HG02973 (cell line): ENCODE measurements around the gene TRIM34.
"Not testable (repeated sequence)": the region's sequence is repeated elsewhere in the genome, so short reads cannot be mapped to it uniquely, and the experiment has no call there.

Experiments used
- ATAC-seq: cut with Tn5 transposase; IDR thresholded peaks from one replicate; pipeline ENCODE4 v1.9.1; 2021; ENCODE audit warnings: moderate library complexity; ENCODE audit not compliant: unreplicated experiment

The TRIM34 gene, protein sequence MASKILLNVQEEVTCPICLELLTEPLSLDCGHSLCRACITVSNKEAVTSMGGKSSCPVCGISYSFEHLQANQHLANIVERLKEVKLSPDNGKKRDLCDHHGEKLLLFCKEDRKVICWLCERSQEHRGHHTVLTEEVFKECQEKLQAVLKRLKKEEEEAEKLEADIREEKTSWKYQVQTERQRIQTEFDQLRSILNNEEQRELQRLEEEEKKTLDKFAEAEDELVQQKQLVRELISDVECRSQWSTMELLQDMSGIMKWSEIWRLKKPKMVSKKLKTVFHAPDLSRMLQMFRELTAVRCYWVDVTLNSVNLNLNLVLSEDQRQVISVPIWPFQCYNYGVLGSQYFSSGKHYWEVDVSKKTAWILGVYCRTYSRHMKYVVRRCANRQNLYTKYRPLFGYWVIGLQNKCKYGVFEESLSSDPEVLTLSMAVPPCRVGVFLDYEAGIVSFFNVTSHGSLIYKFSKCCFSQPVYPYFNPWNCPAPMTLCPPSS

DNA sequence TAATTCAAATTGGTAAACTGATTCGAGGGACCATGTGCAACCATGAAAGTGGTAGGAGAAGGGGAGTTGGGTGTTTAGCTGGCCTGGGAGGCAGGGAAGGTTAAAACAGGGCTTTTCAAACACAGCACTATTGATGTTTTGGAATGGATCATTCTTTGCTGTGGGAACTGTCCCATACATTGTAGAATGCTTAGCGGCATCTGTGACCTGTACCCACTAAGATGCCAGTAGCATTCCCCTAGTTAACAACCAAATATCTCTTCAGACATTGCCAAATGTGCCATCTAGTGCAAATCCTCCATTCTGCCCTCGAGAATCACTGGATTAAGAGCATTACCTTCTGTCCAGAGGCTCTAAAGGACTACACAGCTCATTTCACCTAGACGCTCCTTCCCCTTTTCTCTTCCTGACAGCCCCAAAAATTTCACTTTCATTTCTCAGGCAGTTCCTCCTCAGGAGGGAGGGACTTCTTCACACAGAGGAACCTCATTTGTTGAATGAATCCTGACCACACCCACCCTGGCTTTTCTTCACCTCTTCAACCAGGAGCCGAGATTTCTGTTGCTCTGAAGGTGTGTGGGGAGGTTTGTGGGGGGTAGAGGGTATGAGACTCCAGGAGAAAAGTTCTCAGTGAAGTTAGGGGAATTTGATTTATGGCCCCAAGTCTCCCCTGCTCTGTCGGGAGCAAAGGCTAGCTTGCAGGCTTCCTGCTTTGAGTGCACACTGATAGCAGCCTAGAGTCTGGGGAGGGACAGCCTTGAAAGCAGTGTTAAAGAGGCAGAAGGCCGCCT is at the start of gene TRIM34:
TRIM34 (plus strand) TSS at position 513 of the 791 bp plus-strand sequence. CDS start 7,331 bp downstream, outside the sequence.
- ATAC-seq, result peak; percentile 98

DNA sequence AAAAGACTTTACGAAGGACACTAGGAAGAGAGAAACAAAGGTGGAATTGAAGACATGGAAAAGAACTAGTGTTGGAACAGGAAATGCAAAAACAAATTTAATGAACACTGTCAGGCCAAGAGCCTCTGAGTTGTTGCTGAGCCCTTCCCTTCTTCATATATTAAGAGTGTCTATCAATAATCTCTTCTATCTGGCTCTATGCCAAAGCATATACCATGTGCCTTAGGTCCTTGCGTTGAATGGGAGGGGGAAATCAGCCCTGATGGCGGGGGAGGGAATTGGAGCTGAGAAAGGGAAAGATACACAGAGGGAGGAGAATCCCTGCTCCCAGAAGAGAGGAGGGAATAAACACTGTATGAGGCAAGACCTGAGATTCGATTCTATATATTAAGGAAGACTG is 49.6 kb upstream of the TRIM34 start:
- ATAC-seq, result no peak

DNA sequence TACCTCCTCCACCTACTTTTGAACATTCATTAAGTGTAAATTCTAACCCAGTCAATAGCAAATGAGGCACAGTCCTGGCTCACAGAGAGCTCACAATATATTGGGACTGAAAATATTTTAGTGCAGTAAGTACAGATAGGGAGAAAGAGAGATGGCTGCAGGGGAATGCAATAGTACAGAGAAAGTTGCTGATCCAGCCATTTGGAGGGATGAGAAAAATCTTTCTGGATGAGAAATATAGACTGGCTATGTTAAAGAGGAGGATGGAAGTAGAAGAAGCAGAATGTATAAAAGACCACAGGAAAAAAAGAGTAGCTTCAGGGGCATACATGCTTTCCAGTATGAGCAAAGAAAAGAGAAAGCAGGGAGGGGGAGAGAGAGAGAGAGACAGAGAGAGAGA is 47.7 kb upstream of the TRIM34 start:
- ATAC-seq, result no peak

DNA sequence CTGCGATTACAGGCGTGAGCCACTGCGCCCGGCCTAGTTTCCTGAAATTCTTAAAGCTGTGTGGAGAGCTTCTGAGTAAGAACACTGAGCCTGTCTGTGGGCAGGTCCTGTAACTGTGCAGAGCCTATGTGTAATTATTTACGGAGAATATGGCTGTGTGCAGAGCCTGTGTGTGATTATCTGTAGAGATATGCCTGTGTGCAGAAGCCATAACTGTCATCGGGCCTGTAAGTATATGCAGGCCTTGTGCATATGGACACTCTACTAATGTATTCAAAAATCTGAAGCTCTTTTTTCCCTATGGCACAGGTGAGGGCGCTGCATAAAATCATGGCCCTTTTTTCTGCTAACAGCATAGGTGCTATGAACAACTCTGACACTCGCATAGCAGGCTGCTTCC is 44.2 kb upstream of the TRIM34 start, which contains the start of gene OR52B6:
OR52B6 (plus strand) TSS at position 301 of the 400 bp plus-strand sequence; CDS start at position 301, 0 bp downstream.
- no peak for ATAC-seq

DNA sequence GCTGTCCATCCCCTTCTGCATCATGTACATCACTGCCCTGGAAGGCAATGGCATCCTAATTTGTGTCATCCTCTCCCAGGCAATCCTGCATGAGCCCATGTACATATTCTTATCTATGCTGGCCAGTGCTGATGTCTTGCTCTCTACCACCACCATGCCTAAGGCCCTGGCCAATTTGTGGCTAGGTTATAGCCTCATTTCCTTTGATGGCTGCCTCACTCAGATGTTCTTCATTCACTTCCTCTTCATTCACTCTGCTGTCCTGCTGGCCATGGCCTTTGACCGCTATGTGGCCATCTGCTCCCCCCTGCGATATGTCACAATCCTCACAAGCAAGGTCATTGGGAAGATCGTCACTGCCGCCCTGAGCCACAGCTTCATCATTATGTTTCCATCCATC is 43.8 kb upstream of the TRIM34 start:
- ATAC-seq, result no peak

DNA sequence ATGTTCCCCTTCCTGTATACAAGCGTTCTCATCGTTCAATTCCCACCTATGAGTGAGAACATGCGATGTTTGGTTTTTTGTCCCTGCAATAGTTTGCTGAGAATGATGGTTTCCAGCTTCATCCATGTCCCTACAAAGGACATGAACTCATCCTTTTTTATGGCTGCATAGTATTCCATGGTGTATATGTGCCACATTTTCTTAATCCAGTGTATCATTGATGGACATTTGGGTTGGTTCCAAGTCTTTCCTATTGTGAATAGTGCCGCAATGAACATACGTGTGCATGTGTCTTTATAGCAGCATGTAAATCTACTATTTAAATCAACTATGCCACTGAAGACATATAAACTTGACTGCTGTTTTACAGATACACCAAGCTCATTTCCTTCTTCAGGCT is 40.3 kb upstream of the TRIM34 start:
- ATAC-seq, result not testable (repeated sequence)

DNA sequence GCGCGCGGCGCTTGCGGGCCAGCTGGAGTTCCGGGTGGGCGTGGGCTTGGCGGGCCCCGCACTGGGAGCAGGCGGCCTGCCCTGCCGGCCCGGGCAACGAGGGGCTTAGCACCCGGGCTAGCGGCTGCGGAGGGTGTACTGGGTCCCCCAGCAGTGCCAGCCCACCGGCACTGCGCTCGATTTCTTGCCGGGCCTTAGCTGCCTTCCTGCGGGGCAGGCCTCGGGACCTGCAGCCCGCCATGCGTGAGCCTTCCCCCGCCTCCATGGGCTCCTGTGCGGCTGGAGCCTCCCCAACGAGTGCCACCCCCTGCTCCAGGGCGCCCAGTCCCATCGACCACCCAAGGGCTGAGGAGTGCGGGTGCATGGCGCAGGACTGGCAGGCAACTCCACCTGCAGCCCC is 34.9 kb upstream of the TRIM34 start:
- ATAC-seq, result not testable (repeated sequence)

DNA sequence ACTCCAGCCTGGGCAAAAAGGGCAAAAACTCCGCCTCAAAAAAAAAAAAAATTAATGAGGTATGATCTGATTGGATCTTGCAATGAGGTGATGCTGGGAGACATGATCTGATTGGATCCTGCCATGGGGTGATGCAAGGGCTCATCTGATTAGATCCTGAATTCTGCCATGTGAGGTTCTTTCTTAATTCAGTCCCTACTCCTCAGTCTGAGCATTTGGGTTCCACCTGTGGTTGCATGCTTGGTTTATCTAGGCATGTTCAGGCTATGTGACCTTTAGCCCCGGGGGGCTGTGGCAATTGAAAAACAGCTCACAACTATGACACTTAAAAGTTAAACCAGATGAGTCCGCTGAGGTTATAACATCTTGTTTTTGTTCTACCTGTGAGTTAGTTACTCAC is 33.2 kb upstream of the TRIM34 start:
- no peak for ATAC-seq

DNA sequence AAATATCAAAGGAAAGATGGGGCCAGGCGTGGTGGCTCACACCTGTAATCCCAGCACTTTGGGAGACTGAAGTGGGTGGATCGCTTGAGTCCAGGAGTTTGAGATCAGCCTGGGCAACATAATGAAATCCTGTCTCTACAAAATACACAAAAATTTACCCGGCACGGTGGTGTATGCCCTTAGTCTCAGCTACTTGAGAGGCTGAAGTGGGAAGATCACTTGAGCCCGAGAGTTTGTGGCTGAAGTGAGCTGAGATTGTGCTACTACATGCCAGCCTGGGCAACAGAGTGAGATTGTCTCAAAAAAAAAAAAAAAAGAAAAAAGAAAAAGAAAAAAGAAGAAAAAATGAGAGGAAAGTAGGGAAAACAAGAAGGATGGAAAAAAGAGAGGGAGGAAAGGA is 32.2 kb upstream of the TRIM34 start:
- ATAC-seq, result no peak

DNA sequence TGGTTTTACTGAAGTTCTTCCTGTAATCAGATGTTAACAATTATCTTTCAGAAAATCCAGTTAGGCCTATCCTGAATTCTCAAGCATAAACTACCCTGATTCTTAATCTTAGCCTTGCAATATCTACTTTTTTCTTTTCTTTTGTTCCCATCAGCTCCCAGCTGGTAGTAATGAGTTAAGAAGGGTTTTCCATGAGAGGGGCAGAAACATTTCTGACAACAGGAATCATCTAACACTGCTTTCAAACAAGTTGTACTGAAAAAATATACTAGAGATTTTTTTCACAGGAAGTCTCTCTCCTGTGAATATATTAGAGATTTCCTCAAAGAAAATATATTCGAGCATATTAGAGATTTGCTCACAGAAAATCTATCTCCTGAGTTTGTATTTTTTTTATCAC is 31.7 kb upstream of the TRIM34 start:
- no peak for ATAC-seq

DNA sequence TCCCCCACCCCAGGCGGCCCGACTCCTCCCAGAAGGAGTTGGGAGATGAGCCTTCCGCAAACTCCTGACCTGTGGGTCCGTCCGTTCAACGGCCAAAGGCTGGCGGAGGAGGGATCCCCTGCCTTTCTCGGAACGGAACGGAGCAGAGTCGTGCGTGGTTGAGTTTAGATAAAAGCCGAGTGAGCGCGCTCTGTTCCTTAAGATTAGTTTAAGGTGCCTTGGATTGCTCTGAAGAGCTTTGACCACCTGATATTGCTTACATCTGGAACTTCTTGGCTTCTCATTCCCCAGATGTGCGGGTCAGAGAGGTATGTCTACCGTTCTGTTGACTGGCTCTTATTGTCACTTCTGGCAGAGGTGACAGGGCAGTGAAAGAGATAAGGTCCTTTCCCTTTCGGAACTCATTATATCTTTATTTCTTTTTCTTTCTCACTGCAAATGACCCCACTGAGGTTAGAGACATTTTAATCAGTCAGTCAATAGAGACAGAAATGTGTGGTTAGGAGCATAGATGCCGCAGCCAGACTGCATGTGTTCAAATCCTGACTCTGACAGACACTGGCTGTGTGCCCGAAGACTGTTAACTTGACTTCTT is 28.1 kb upstream of the TRIM34 start, which contains the start of gene TRIM6:
TRIM6 (plus strand) TSS at position 31 of the 595 bp plus-strand sequence; CDS start at position 292, 261 bp downstream.
- peak; percentile 38 for ATAC-seq

DNA sequence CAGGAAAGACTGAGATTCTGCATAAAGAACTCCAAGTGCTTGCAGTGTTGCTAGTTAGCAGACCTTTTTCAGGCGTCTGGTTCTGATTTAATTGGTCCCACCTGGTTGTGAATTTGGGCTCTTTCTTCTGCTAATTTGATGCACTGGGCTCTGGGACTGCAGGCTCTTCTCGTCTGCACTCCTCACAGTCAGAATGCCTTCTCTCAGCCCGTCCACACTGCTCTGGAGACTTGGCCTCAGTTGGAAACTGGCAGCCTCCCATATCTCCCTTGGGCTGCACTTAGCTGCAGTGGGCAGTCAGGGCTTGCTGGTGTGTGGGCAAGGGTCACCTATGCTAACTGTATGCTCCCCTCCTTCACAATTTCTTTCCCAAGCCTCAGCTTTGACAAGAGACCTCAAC is 26.8 kb upstream of the TRIM34 start:
- ATAC-seq, result no peak

DNA sequence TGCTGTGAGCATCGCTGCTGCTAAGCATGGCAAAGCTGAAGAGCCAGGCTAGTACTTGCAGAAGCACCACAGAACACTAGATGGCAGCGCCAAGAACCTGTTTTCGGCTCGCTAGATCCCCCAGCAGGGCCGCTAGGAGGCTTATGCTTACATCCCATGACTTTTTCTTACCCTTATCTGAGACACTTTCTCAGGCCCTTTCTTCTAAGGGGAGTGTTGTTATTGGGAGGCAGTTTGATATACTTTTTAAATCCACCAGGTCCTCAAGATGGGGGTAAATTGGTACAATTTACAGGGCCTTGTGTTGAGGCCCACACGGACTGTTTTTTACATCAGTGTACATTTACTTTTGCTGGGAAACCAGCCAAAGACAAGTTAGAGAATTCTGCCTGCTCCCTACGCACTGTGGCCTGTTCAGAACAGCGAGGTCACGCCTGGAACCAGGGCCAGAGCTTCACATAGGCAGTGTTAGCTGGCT is 24.4 kb upstream of the TRIM34 start:
- ATAC-seq, result peak; percentile 92

DNA sequence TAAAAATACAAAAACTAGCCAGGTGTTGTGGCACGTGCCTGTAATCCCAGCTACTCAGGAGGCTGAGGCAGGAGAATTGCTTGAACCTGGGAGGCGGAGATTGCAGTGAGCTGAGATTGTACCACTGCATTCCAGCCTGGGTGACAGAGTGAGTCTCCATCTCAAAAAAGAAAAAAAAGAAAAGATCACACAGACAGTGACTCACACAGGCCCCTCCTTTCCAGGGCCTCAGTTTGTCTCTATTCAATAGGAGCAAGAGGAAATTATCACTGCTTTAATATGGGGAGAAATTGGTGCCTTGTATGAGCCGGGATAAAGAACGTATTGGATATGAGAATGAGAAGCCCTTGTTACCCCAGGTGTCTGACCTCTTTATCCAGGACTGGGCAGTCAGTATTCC is 22.0 kb upstream of the TRIM34 start:
- not testable (repeated sequence) for ATAC-seq

DNA sequence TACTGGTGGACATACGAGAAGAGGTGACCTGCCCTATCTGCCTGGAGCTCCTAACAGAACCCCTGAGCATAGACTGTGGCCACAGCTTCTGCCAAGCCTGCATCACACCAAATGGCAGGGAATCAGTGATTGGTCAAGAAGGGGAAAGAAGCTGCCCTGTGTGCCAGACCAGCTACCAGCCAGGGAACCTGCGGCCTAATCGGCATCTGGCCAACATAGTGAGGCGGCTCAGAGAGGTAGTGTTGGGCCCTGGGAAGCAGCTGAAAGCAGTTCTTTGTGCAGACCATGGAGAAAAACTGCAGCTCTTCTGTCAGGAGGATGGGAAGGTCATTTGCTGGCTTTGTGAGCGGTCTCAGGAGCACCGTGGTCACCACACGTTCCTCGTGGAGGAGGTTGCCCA is 21.5 kb upstream of the TRIM34 start:
- ATAC-seq, result no peak

DNA sequence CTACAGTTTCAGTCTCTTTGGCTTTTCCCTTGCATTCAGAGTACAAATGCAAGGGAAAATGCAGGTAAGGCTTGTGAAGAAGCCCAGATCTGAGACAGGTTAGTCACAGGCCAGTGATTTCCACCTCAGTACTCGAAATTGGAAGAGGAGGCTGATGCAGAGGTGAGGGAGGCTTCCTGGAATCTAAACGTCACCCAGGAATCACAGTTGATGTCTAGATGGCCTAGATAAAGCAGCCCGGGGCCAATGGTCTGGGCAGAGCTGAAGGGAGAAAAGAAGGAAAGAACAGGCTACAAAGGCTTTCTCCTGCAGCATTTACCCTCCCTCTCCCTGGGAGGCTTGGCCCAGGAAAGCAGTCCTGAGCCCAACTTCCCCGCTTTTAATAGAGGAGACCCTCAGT is 19.9 kb upstream of the TRIM34 start:
- ATAC-seq, result no peak

DNA sequence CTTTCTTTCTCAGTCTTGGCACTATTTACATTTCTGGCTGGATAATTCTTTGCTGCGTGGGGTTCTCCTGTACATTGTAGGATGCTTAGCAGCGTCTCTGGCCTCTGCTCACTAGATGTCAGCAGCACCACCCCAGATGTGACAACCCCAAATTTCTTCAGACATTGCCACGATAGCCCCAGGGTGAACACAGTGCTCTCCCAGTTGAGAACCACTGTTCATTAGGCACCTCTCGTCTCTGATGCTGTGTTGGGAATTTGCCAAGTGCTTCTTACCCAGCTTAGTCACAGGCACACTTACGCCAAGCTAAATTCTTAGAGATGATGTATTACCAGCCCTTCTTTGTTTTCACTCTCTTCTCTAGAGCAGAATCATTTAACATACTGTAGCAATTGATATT is 19.0 kb upstream of the TRIM34 start:
- ATAC-seq, result no peak

DNA sequence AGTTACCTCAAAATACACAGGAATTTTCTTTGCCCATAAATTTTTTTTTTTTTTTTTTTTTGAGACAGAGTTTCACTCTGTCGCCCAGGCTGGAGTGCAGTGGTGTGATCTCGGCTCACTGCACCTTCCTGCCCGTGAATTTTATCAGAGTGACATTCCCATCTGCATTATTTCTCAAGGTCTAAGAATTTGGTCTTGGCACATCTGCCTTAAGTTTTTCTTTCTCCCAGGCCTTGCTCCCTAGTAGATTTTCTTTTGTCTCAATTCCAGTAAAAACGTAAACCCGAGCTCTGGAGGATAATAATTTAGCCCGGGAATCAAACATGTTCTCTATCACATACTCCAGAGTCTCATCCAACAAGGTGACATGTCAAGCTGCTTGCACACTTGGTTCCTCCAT is 16.0 kb upstream of the TRIM34 start:
- no peak for ATAC-seq

DNA sequence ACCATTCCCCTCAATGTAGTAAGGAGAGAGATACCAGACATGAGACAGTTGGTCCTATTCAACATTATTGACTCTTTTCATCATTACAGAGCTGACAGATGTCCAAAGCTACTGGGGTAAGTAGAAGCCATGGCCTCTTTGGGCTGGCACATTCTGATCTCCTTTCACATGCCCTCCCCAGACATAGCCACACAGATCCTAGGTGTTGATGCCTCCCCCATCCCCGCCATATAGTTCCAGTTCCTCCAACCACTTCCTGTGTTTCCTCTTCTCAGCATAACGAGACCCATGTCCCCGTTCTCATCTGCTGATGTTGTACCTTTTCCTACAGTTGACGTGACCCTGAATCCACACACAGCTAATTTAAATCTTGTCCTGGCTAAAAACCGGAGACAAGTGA is 14.4 kb upstream of the TRIM34 start:
- no peak for ATAC-seq

DNA sequence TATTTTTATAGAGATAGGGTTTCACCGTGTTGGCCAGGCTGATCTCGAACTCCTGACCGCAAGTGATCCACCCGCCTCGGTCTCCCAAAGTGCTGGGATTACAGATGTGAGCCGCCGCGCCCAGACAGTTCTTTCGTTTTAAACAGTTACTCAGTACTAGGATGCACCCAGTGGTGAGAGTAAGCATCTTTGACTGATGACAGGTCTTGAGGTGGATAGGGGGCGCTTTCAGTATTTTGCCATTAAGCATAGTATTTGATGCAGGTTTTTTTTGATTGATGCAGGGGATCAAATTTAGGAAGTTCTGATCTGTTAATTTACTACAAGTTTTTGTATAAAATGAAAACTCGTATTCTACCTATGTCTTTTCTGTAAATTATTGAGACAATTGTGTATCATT is 13.2 kb upstream of the TRIM34 start:
- no peak for ATAC-seq

DNA sequence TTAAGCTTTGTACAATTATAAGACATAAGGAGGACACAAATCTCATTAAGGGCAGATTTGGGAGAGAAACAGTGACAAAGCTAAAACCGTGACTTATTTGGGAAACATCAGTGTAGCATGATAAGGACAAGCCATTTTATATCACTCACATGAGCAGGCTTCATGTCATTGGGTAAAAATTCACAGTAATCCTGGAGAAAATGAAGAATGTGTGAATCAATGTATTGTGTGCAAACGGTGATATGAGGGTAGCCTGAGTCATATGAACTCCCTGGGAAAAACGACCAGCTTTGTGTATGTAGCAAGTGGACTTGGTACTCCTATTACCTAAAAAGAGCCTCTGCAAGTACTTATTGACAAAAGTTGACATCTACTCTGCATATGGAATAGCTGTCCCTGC is 6.0 kb upstream of the TRIM34 start:
- ATAC-seq, result no peak
